Stomach (tissue), 9 donors: ENCODE results near the gene CHST1. TPM values are rescaled to one million over a fixed set of nuclear protein-coding genes. Genes with fewer than 3 reads are reported as not detected.

Source experiments
- DNase-seq, 2 donors: peaks; one replicate each; pipeline versions ENCODE4 v3.0.0 to v3.0.0-alpha.2; 2013 to 2019
- H3K27ac ChIP-seq, 5 donors: fragments of 200-600 bp in 4 of 5; sonication (generic) in 4 of 5; one replicate each; pipeline ENCODE4 v1.5.1; 2013 to 2019; ENCODE audit warnings: mild to moderate bottlenecking in 1 of 5, moderate library complexity in 1 of 5
- H3K27me3 ChIP-seq, 3 donors: fragments of 200-600 bp; sonication (generic); one replicate each; pipeline ENCODE4 v1.5.1; 2017 to 2019; ENCODE audit warnings: mixed run types in 1 of 3
- H3K36me3 ChIP-seq, 4 donors: fragments of 200-600 bp; sonication (generic); 1 replicate in 3 of 4; 2 replicates in 1 of 4; pipeline ENCODE4 v1.5.1; 2016 to 2019
- H3K4me1 ChIP-seq, 4 donors: fragments of 200-600 bp; sonication (generic); one replicate each; pipeline ENCODE4 v1.5.1; 2016 to 2019
- H3K4me3 ChIP-seq, 4 donors: fragments of 200-600 bp; sonication (generic) in 3 of 4; one replicate each; pipeline ENCODE4 v1.5.1; 2016 to 2019; ENCODE audit warnings: mild to moderate bottlenecking in 1 of 4
- H3K9me3 ChIP-seq, 4 donors: fragments of 200-600 bp; sonication (generic); one replicate each; pipeline ENCODE4 v1.5.1; 2016 to 2019
- EP300 ChIP-seq: sonication (generic); formaldehyde crosslinking; IDR thresholded peaks from one replicate; pipeline ENCODE4 v1.6.1; 2017; ENCODE audit warnings: antibody characterized with exemption
- POLR2A ChIP-seq, 4 donors: fragments of 450-650 bp; IDR thresholded peaks; one replicate each; pipeline ENCODE4 v1.6.1; 2016; ENCODE audit warnings: antibody characterized with exemption in 4 of 4, control low read depth in 2 of 4, mild to moderate bottlenecking in 1 of 4, moderate library complexity in 1 of 4
- POLR2AphosphoS5 ChIP-seq, 3 donors: sonication (generic); formaldehyde crosslinking; IDR thresholded peaks; one replicate each; pipeline ENCODE4 v1.6.1; 2016; ENCODE audit warnings: antibody characterized with exemption in 3 of 3
- WGBS, 5 donors: extraction: QIAGEN DNeasy Blood & Tissue Kit in 3 of 5; methylation state at CpG; one replicate each; pipeline versions ENCODE4 v1.1.5 to v1.1.7; 2013 to 2018; 5-methylcytosine and 5-hydroxymethylcytosine counted together
- intact Hi-C: fragments of 100-400 bp; cut with DNase I; formaldehyde crosslinking; loops from one replicate; pipeline ENCODE4 v1.15.1; 2023; ENCODE audit warnings: low total_unique reads
- polyA plus RNA-seq, 3 donors: library from polyadenylated mRNA; stranded (reverse); fragments of 200-250 nt; gene quantifications; one replicate each; pipeline ENCODE4 v1.2.3, GENCODE V29; 2013
- total RNA-seq, 5 donors: library from RNA; depleted of rRNA; stranded (reverse); fragments of >200 nt; gene quantifications; one replicate each; pipeline versions ENCODE4 v1.1.0 to v1.2.3, GENCODE V29; 2014 to 2016
- TF ChIP-seq, protein P1 (sequence below), 7 experiments: fragments of 450-650 bp in 4 of 7; fragments of 200-600 bp in 3 of 7; sonication (generic) in 3 of 7; IDR thresholded peaks; one replicate each; pipeline ENCODE4 v1.5.1; 2016 to 2019; ENCODE audit warnings: antibody characterized with exemption in 7 of 7, control low read depth in 2 of 7, mild to moderate bottlenecking in 1 of 7
- donor health status: healthy with polysubstance abuse.
- donor health status: Bipolar disorder and iron deficiency.
- donor health status: healthy.

The CHST1 gene
- total and polyA plus RNA-seq, 8 donors: 0.37 to 4.9 (median 1.7) TPM; not detected in 2

DNA sequence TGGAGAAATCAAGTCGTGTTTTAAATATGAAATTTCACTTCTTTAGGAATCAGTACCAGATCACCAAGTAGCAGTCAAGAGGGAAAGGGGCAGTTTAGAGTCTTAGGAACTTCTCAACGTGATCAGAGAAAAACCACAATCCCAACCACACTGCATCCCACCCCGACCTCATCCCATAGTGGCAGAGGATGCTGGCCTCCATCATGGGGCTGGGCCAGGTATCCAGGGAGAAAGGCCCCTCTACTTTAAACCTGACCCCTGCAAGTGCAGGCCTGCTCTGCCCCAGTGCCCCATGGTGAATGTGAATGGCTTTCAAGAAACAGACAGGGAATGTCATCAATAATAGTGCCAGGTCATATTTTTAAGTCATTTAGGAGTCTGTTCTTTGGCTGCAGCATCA is 12.1 kb downstream of the CHST1 start:
- peaks cover 0 to 14% (median 6%) of the 10 kb centered on the region in 4 donors for H3K4me1 ChIP-seq
- WGBS, 5 donors: 57 to 80% (median 61%) methylated on average over 3 of the region's 3 CpGs

GRCh38 chr11:45652781-45653180 is 12.6 kb downstream of the CHST1 start:
- Histone ChIP-seq H3K4me3 (no peak overlapping the region), H3K4me1 (peaks cover 0 to 13% (median 6%) of the 10 kb centered on the region in 4 donors), H3K9me3 (no peaks in the 10 kb centered on the region), H3K27me3 (peaks cover 0 to 60% (median 24%) of the 10 kb centered on the region in 3 donors), H3K36me3 (peaks cover 0 to 8% (median 0%) of the 10 kb centered on the region in 4 donors), H3K27ac (no peak overlapping the region)
- intact Hi-C loops: loop anchor here (10.0 kb wide), 1 partner anchor 278 kb away; no protein-coding TSS in a partner anchor
- TF ChIP-seq, protein P1, sequence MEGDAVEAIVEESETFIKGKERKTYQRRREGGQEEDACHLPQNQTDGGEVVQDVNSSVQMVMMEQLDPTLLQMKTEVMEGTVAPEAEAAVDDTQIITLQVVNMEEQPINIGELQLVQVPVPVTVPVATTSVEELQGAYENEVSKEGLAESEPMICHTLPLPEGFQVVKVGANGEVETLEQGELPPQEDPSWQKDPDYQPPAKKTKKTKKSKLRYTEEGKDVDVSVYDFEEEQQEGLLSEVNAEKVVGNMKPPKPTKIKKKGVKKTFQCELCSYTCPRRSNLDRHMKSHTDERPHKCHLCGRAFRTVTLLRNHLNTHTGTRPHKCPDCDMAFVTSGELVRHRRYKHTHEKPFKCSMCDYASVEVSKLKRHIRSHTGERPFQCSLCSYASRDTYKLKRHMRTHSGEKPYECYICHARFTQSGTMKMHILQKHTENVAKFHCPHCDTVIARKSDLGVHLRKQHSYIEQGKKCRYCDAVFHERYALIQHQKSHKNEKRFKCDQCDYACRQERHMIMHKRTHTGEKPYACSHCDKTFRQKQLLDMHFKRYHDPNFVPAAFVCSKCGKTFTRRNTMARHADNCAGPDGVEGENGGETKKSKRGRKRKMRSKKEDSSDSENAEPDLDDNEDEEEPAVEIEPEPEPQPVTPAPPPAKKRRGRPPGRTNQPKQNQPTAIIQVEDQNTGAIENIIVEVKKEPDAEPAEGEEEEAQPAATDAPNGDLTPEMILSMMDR (IDR thresholded peaks at IDR 0.05): no peak
- TF ChIP-seq POLR2A (IDR thresholded peaks at IDR 0.05): no peak
- no peak for TF ChIP-seq EP300
- no peak for TF ChIP-seq POLR2AphosphoS5 (IDR thresholded peaks at IDR 0.05)
- 71 to 83% (median 74%) methylated on average over 6 of the region's 6 CpGs for WGBS, 5 donors
- peak in 1 of 2 donors; percentile 48 for DNase-seq

More for the DNA sequence above, 12.1 kb downstream of the CHST1 start:
- DNase-seq: no peak
- Histone ChIP-seq H3K27me3 (peaks cover 0 to 65% (median 29%) of the 10 kb centered on the region in 3 donors), H3K4me3 (no peak overlapping the region), H3K27ac (no peak overlapping the region), H3K9me3 (no peaks in the 10 kb centered on the region), H3K36me3 (peaks cover 0 to 8% (median 0%) of the 10 kb centered on the region in 4 donors)
- intact Hi-C loops: loop anchor here (10.0 kb wide), 1 partner anchor 278 kb away; no protein-coding TSS in a partner anchor
- TF ChIP-seq, protein P1 (IDR thresholded peaks at IDR 0.05): no peak
- TF ChIP-seq POLR2A (IDR thresholded peaks at IDR 0.05): no peak
- TF ChIP-seq POLR2AphosphoS5 (IDR thresholded peaks at IDR 0.05): no peak
- no peak for TF ChIP-seq EP300

GRCh38 chr11:45651841-45652749 is 13.3 kb downstream of the CHST1 start:
- no peak overlapping the region for H3K27ac ChIP-seq
- intact Hi-C loops: loop anchor here (10.0 kb wide), 1 partner anchor 277 kb away; no protein-coding TSS in a partner anchor
- H3K4me3 ChIP-seq: no peak overlapping the region
- DNase-seq: no peak
- TF ChIP-seq EP300: no peak
- no peak for TF ChIP-seq POLR2AphosphoS5 (IDR thresholded peaks at IDR 0.05)
- TF ChIP-seq, protein P1 (IDR thresholded peaks at IDR 0.05): no peak
- no peak for TF ChIP-seq POLR2A (IDR thresholded peaks at IDR 0.05)
- H3K27me3 ChIP-seq: peaks cover 0 to 56% (median 24%) of the 10 kb centered on the region in 3 donors
- 59 to 73% (median 64%) methylated on average over 18 to 20 of the region's 20 CpGs for WGBS, 5 donors
- peaks cover 0 to 13% (median 6%) of the 10 kb centered on the region in 4 donors for H3K4me1 ChIP-seq
- H3K36me3 ChIP-seq: peaks cover 0 to 8% (median 0%) of the 10 kb centered on the region in 4 donors
- H3K9me3 ChIP-seq: no peaks in the 10 kb centered on the region

- Histone ChIP-seq H3K36me3 (peaks cover 0 to 8% (median 0%) of the 10 kb centered on the region in 4 donors), H3K27ac (no peak overlapping the region), H3K27me3 (peaks cover 0 to 56% (median 18%) of the 10 kb centered on the region in 3 donors), H3K9me3 (no peaks in the 10 kb centered on the region), H3K4me1 (peaks cover 0 to 13% (median 6%) of the 10 kb centered on the region in 4 donors), H3K4me3 (no peak overlapping the region)
- 71 to 82% (median 73%) methylated on average over 9 of the region's 9 CpGs for WGBS, 5 donors
- DNase-seq: no peak
- TF ChIP-seq POLR2A (IDR thresholded peaks at IDR 0.05): no peak
- no peak for TF ChIP-seq EP300
- TF ChIP-seq, protein P1 (IDR thresholded peaks at IDR 0.05): no peak
- TF ChIP-seq POLR2AphosphoS5 (IDR thresholded peaks at IDR 0.05): no peak
- intact Hi-C loops: loop anchor here (10.0 kb wide), 1 partner anchor 276 kb away; no protein-coding TSS in a partner anchor
These were observed 14.3 kb downstream of the CHST1 start for GRCh38 chr11:45651156-45651555.
